T-cell (primary cell): ENCODE data around the gene PSORS1C2. TPM values are rescaled to one million over a fixed set of nuclear protein-coding genes. Genes with fewer than 3 reads are reported as not detected.
"Not testable (repeated sequence)": the region's sequence is repeated elsewhere in the genome, so short reads cannot be mapped to it uniquely, and the experiment has no call there.

Experiments
- ATAC-seq, 4 experiments: fragments of 200-7000 bp in 3 of 4; fragments of 150-1000 bp in 1 of 4; cut with Tn5 transposase; replicated peaks in 1 of 4; 1 replicate in 3 of 4; 2 replicates in 1 of 4; pipeline ENCODE4 v1.10.0; 2021; ENCODE audit warnings: moderate library complexity in 3 of 4, mild to moderate bottlenecking in 2 of 4, moderate number of reproducible peaks in 1 of 4
- CTCF ChIA-PET, 2 donors: fragments of 300-600 bp; sonication (Branson Sonifier 250); formaldehyde crosslinking; loops; one replicate each; lab custom pipeline; 2022; ENCODE audit warnings: antibody characterized with exemption in 2 of 2; lab: Charles Lee
- POLR2A ChIA-PET, 2 donors: fragments of 300-600 bp; sonication (Branson Sonifier 250); formaldehyde crosslinking; loops; one replicate each; lab custom pipeline; 2022; ENCODE audit warnings: antibody characterized with exemption in 2 of 2; lab: Charles Lee
- DNase-seq, 35 experiments: peaks; one replicate each; pipeline versions ENCODE4 v3.0.0 to v3.0.0-alpha.2; 2013 to 2023
- H3K27ac ChIP-seq: one replicate; pipeline ENCODE4 v1.5.1; 2013; ENCODE audit warnings: low read length
- H3K27me3 ChIP-seq, 2 experiments: replicated peaks in 1 of 2; 1 replicate in 1 of 2; 2 replicates in 1 of 2; pipeline versions ENCODE4 v1.6.1 to v1.7.0; 2013; ENCODE audit warnings: low read length in 1 of 2, mixed read lengths in 1 of 2; ENCODE audit not compliant: control insufficient read depth in 2 of 2, insufficient read depth in 2 of 2; ENCODE audit errors: extremely low read depth in 1 of 2
- H3K36me3 ChIP-seq, 2 donors: 1 replicate in 1 of 2; 2 replicates in 1 of 2; pipeline versions ENCODE4 v1.6.1 to v1.7.0; 2013; ENCODE audit warnings: low read length in 1 of 2; ENCODE audit not compliant: control insufficient read depth in 2 of 2, insufficient read depth in 1 of 2; ENCODE audit errors: extremely low read depth in 1 of 2
- H3K4me1 ChIP-seq, 2 experiments: 1 replicate in 1 of 2; 2 replicates in 1 of 2; pipeline versions ENCODE4 v1.6.1 to v1.7.0; 2013; ENCODE audit warnings: low read length in 2 of 2, mixed read lengths in 1 of 2; ENCODE audit not compliant: insufficient read depth in 2 of 2, control insufficient read depth in 1 of 2; ENCODE audit errors: extremely low read depth in 1 of 2
- H3K4me3 ChIP-seq, 2 donors: 1 replicate in 1 of 2; 2 replicates in 1 of 2; pipeline versions ENCODE4 v1.5.1 to v1.7.0; 2013; ENCODE audit warnings: mild to moderate bottlenecking in 2 of 2, low read length in 1 of 2, moderate library complexity in 1 of 2; ENCODE audit not compliant: control insufficient read depth in 1 of 2; ENCODE audit errors: extremely low read depth in 1 of 2
- H3K9me3 ChIP-seq: 2 replicates; pipeline ENCODE4 v1.7.0; 2013
- H3K27ac Mint-ChIP-seq, 2 donors: one replicate each; pipeline ENCODE4 v1.8.0; 2020 to 2021; ENCODE audit warnings: mild to moderate bottlenecking in 2 of 2, mixed read lengths in 2 of 2
- H3K27me3 Mint-ChIP-seq, 2 donors: one replicate each; pipeline ENCODE4 v1.8.0; 2021 to 2022; ENCODE audit warnings: mixed read lengths in 2 of 2
- H3K36me3 Mint-ChIP-seq: one replicate; pipeline ENCODE4 v1.8.0; 2021; ENCODE audit warnings: mixed read lengths
- H3K4me1 Mint-ChIP-seq, 3 donors: one replicate each; pipeline ENCODE4 v1.8.0; 2020 to 2022; ENCODE audit warnings: mixed read lengths in 3 of 3, mild to moderate bottlenecking in 1 of 3
- H3K4me3 Mint-ChIP-seq, 3 donors: one replicate each; pipeline ENCODE4 v1.8.0; 2020 to 2022; ENCODE audit warnings: mild to moderate bottlenecking in 3 of 3, mixed read lengths in 3 of 3, moderate library complexity in 3 of 3
- H3K9me3 Mint-ChIP-seq, 3 donors: one replicate each; pipeline ENCODE4 v1.8.0; 2020 to 2022; ENCODE audit warnings: mixed read lengths in 3 of 3
- WGBS: methylation state at CpG from one replicate; pipeline ENCODE4 v1.1.5; 2013; ENCODE audit warnings: missing lambda C conversion rate; ENCODE audit not compliant: insufficient coverage; 5-methylcytosine and 5-hydroxymethylcytosine counted together
- total RNA-seq, 35 experiments: library from RNA in 6 of 35; stranded (reverse) in 6 of 35; fragments of 120-200 nt in 1 of 35; gene quantifications; one replicate each; pipeline versions ENCODE4 v1.2.1 to v1.2.4 and lab custom pipeline; 2013 to 2026

The PSORS1C2 gene
- total RNA-seq, 5 donors from 2014 or later (not counting 1 experiment from before 2014, with no cell fraction given), result not detected

DNA sequence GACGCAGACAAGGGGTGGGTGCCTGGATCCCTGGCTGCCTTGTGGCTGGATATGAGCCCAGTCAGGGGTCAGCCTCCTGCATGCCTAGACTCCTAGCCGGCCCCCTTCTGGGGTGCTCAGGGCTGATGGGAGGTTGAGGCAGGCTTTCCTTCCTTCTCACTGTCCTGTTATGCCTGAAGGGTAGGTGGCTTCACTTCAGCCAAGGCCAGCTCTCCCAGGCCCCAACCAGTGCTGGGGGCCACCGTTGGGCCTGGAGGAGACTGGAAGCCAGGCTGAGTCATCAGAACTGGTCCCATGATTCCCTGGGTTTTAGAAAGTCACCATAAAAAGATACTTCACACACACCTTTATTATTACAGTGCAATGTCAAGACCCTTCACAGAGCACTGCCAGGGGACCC is 34.5 kb upstream of the PSORS1C2 start:
- ATAC-seq, result no peak
- peaks cover 3 to 9% (median 8%) of the 10 kb centered on the region in 3 donors for H3K4me1 Mint-ChIP-seq
- H3K4me3 Mint-ChIP-seq, result no peak overlapping the region
- no peak overlapping the region for H3K27ac Mint-ChIP-seq
- no peaks in the 10 kb centered on the region for H3K27me3 ChIP-seq
- no peaks in the 10 kb centered on the region for H3K36me3 ChIP-seq
- 83% methylated on average over 1 of the region's 3 CpGs for WGBS
- H3K9me3 Mint-ChIP-seq, result no peaks in the 10 kb centered on the region
- CTCF ChIA-PET, result no interaction called here
- H3K9me3 ChIP-seq, result no peaks in the 10 kb centered on the region
- H3K4me1 ChIP-seq, result peaks cover 0 to 17% of the 10 kb centered on the region in 2 experiments
- no peaks in the 10 kb centered on the region for H3K36me3 Mint-ChIP-seq
- H3K27ac ChIP-seq, result no peak overlapping the region
- no peaks in the 10 kb centered on the region for H3K27me3 Mint-ChIP-seq
- POLR2A ChIA-PET, result no interaction called here
- H3K4me3 ChIP-seq, result no peak overlapping the region
- DNase-seq, result no peak

DNA sequence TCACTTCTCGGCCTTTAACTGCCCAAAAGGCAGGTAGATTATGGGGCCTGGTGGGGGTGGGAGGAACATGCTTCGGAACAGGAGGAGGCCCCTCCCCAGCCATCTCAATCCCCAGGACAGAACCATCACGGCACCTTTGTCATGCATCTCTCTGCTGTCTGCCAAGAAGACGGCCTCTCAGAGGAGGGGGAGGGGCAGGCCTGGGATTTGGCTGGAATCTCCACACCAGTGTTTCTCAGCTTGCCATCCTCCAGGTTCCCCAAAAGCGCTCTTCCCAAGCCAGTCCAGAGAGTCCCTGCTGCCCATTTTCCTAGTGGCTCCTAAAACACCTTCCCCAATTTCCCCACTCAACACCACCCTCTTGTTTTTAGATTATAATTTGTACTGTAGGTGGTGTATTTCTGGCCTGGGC is 34.1 kb upstream of the PSORS1C2 start:
- Histone ChIP-seq H3K27me3 (no peaks in the 10 kb centered on the region), H3K4me1 (peaks cover 0 to 13% of the 10 kb centered on the region in 2 experiments), H3K27ac (no peak overlapping the region), H3K4me3 (no peak overlapping the region), H3K9me3 (no peaks in the 10 kb centered on the region), H3K36me3 (no peaks in the 10 kb centered on the region)
- Mint-ChIP-seq H3K4me3 (no peak overlapping the region), H3K27me3 (no peaks in the 10 kb centered on the region), H3K4me1 (peaks cover 3 to 8% (median 5%) of the 10 kb centered on the region in 3 donors), H3K27ac (no peak overlapping the region), H3K9me3 (no peaks in the 10 kb centered on the region), H3K36me3 (no peaks in the 10 kb centered on the region)
- WGBS, result no CpG with 5 or more reads among the region's 5 CpGs
- no peak for ATAC-seq
- ChIA-PET CTCF (no interaction called here), POLR2A (no interaction called here)
- no peak for DNase-seq

DNA sequence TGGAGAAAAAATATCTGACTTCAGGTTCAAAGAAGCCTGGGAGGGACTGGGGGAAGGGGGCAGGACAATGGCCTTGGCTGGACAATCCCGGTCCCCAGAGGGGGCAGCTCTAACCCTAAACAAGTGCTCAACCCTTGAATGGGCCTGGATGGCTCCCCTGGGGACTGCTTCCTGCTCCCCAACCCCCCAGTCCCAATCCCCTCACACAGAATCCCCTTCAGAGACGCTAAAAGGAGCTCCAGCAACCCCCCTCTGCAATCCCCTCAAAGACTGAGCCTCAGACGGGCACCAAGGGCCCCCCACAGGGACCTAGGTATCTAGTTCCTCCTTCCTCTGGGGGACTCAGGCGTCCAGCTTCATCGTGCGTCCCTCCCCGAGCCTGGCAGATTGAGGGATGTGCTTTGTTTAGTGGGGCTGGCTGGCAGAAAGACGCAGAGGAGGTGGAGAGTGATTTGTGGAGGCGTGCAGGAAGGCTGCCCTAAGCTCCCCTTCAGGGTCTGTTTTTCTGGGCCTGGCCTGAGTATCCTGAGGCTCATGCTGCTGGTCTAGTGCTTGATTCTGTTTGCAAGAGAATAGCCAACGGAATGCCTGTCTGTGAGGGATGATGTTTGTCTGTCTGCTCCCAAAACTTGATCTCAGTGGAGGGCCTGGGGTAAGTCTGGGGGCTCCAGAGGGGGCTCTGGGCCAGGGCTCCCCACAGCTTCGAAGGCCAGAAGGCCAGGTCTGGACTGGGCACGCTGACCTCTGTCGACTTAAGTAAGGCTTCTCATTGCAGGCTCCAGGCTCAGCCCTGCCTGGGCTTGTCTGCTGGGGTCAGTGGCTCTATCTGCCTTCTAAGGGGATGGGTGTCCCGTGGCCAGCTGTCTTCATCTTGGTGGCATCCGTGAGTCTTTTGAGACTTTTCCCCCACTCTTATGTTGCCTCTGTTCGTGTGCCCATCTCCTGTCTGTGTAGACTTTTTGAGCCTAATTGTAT is 33.4 kb upstream of the PSORS1C2 start:
- ChIA-PET CTCF (no interaction called here), POLR2A (interaction anchor here in 1 of 2 donors (0.6 kb wide), 1 partner anchor 42 kb away, joined by 3 read pairs; no protein-coding TSS in a partner anchor)
- H3K4me1 ChIP-seq, result peaks cover 0 to 13% of the 10 kb centered on the region in 2 experiments
- H3K4me3 ChIP-seq, result no peak overlapping the region
- H3K27me3 Mint-ChIP-seq, result no peaks in the 10 kb centered on the region
- no peaks in the 10 kb centered on the region for H3K27me3 ChIP-seq
- ATAC-seq (no peak), DNase-seq (no peak)
- peaks cover 3 to 8% (median 4%) of the 10 kb centered on the region in 3 donors for H3K4me1 Mint-ChIP-seq
- WGBS, result 83% methylated on average over 11 of the region's 16 CpGs
- no peaks in the 10 kb centered on the region for H3K9me3 Mint-ChIP-seq
- no peak overlapping the region for H3K27ac Mint-ChIP-seq
- no peaks in the 10 kb centered on the region for H3K36me3 Mint-ChIP-seq
- no peak overlapping the region for H3K4me3 Mint-ChIP-seq
- no peak overlapping the region for H3K27ac ChIP-seq
- H3K36me3 ChIP-seq, result no peaks in the 10 kb centered on the region
- no peaks in the 10 kb centered on the region for H3K9me3 ChIP-seq

DNA sequence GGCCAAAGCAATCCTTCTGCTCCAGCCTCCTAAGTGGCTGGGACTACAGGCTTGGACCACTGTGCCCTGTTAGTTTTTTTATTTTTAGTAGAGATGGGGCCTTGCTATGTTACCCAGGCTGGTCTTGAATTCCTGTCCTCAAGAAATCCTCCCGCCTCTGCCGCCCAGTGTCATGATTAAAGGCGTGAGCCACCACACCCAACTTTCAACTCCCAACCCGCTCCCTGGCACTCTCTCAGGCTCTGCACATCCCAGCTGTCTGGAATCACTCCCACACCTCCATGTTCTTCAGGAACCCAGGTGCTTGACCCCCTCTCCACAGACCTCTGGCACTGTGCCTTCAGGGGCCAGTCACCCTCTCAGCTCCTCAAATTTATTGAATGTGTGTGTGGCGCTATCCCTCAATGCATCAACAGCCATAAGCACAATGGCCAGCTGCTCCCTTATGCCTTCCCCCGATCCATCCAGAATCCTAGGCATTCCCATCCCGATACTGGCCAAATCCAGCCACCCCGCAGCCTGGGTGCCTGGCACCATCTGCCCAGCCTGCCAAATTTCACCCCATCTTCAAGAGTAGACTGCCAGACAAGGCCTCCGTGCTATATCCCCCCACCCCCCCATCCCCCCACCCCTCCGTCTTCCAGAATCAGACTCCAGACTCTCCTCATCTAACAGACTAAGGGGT is 32.3 kb upstream of the PSORS1C2 start:
- no peaks in the 10 kb centered on the region for H3K9me3 ChIP-seq
- ATAC-seq, result no peak
- Mint-ChIP-seq H3K27me3 (no peaks in the 10 kb centered on the region), H3K4me3 (no peak overlapping the region), H3K4me1 (peaks cover 3 to 5% (median 4%) of the 10 kb centered on the region in 3 donors), H3K36me3 (no peaks in the 10 kb centered on the region), H3K9me3 (no peaks in the 10 kb centered on the region), H3K27ac (no peak overlapping the region)
- H3K36me3 ChIP-seq, result no peaks in the 10 kb centered on the region
- H3K4me1 ChIP-seq, result peaks cover 0 to 13% of the 10 kb centered on the region in 2 experiments
- no peak overlapping the region for H3K27ac ChIP-seq
- DNase-seq, result no peak
- H3K27me3 ChIP-seq, result no peaks in the 10 kb centered on the region
- WGBS, result 83% methylated on average over 2 of the region's 10 CpGs
- H3K4me3 ChIP-seq, result no peak overlapping the region
- POLR2A ChIA-PET, result no interaction called here
- CTCF ChIA-PET, result no interaction called here

DNA sequence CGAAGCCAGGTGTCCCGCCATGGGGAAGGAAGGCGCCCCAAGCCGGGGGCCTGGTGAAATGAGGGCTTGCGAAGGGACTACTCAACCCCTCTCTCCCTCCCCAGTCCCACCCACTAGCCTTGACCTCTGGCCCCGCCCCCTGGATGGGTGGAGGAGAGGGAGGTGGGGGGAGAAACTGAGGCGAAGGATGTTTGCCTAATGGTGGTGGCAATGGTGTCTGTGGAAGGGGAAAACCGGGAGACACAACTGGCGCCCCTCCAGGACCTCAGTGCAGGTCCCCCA is 31.7 kb upstream of the PSORS1C2 start, which contains the start of gene POU5F1:
TSS of gene POU5F1 (minus strand) at position 83 of the 282 bp plus-strand sequence. CDS start at position 21, 62 bp downstream.
- ATAC-seq (no peak), DNase-seq (no peak)
- Histone ChIP-seq H3K4me1 (peaks cover 0 to 7% of the 10 kb centered on the region in 2 experiments), H3K27ac (no peak within 1 kb of the TSS), H3K27me3 (no peaks in the 10 kb centered on the region), H3K4me3 (no peak within 1 kb of the TSS), H3K36me3 (no peaks in the 10 kb centered on the region), H3K9me3 (no peaks in the 10 kb centered on the region)
- Mint-ChIP-seq H3K27me3 (no peaks in the 10 kb centered on the region), H3K4me3 (no peak within 1 kb of the TSS), H3K27ac (no peak within 1 kb of the TSS), H3K4me1 (no peaks in the 10 kb centered on the region), H3K9me3 (no peaks in the 10 kb centered on the region), H3K36me3 (no peaks in the 10 kb centered on the region)
- WGBS, result no CpG with 5 or more reads among the region's 9 CpGs
- ChIA-PET POLR2A (no interaction called here), CTCF (no interaction called here)

DNA sequence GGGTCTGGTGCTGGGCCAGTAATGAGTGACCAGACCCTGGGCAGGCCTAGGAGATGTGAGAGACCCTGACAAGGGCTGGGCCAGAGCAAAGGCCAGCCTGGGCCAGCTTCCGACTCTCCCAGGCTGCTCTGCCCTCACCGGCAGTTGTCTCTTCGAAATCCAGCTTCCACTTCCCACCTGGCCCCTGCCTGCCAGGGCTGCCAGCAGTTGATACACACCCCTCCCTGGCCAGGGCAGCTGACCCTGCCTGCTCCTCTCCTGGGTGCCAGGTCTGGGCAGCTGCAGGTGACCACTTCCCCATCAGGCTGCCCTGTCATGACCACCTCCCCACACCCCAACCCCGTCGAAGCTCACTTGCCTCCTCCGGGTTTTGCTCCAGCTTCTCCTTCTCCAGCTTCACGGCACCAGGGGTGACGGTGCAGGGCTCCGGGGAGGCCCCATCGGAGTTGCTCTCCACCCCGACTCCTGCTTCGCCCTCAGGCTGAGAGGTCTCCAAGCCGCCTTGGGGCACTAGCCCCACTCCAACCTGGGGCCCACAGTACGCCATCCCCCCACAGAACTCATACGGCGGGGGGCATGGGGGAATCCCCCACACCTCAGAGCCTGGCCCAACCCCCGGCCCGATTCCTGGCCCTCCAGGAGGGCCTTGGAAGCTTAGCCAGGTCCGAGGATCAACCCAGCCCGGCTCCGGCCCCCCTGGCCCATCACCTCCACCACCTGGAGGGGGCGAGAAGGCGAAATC is 31.2 kb upstream of the PSORS1C2 start:
- H3K36me3 Mint-ChIP-seq, H3K9me3 ChIP-seq, H3K27me3 Mint-ChIP-seq, H3K4me1 Mint-ChIP-seq, H3K27me3 ChIP-seq, DNase-seq, H3K27ac Mint-ChIP-seq, H3K27ac ChIP-seq, H3K36me3 ChIP-seq, H3K9me3 Mint-ChIP-seq, H3K4me3 Mint-ChIP-seq, H3K4me1 ChIP-seq, H3K4me3 ChIP-seq, POLR2A ChIA-PET, CTCF ChIA-PET, ATAC-seq: not testable (repeated sequence)
- 92% methylated on average over 13 of the region's 23 CpGs for WGBS
